Non-pigmented ciliary epithelial cell (primary cell): Measurements from ENCODE around the gene DIS3L.
"Not testable (repeated sequence)": the region's sequence is repeated elsewhere in the genome, so short reads cannot be mapped to it uniquely, and the experiment has no call there.

Experiments
- DNase-seq: peaks from one replicate; pipeline ENCODE4 v3.0.0-alpha.2; 2010; ENCODE audit warnings: low read depth

The DIS3L gene

DNA sequence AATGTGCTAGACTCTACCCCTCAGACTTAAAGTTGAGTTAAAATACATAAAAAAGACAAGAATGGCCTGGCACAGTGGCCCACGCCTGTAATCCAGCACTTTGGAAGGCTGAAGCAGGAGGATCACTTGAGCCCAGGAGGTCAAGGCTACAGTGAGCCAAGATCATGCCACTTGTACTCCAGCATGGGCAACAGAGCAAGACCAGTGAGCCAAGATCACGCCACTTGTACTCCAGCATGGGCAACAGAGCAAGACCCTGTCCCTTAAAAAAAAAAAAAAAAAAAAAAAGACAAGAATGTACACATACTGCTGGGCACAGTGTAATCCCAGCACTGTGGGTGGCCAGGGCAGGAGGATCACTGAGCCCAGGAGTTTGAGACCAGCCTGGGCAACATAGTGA lies 17.4 kb downstream of the DIS3L start:
- DNase-seq: no peak

DNA sequence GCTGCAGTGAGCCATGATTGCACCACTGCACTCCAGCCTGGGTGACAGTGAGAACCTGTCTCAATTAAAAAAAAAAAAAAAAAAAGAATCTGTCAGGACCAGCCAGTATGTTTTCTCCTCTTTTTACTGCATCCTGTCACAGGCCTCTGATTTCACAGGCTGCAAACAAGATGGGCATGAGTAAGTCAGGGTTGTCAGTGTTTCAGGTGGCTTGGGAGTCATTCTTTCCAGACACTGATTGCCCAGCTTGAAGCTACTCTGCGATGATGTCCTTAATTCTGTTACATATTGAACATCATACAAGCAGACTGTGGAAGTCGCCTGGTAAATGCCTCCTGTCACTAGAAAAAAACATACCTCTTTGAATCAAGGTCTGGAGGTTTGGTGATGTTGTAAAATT lies 18.8 kb downstream of the DIS3L start:
- no peak for DNase-seq

DNA sequence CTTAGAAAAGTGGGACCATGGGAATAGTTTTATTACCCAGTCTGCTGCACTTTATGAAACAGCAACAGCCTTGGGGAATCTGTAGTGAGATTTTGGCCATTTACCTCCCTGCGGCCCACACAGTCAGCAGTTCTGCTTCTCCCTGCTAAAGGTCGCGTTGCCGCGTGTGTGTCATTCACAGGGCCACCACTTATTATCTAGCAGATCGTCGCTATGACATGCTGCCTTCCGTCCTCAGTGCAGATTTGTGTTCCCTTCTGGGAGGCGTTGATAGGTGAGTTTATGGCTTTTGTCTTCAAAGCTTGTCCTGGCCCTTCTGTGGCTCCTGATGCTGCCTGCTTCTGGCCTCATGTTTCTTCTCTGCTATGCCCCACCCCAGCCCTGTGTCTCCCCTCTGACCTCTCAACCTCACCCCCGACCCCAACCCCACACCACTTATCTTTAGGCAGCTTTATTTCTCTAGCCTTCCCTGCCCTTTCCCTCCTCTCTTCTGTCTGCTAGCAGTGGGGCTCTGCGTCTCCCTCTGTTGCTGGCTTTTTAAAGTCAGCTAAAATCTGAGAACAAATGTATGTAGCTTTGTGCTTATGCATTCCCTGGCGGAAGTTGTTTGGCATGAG lies 30.1 kb downstream of the DIS3L start:
- no peak for DNase-seq

DNA sequence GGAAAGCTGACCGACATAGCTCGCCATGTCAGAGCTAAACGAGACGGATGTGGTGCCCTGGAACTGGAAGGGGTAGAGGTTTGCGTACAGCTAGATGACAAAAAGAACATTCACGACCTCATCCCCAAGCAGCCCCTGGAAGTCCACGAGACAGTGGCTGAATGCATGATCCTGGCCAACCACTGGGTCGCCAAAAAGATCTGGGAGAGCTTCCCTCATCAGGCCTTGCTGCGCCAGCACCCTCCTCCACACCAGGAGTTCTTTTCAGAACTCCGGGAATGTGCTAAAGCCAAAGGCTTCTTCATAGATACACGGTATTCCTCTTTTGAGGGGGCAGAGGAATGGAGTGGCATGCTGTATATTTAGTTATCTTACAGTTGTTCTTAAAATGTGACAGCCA lies 32.7 kb downstream of the DIS3L start:
- no peak for DNase-seq

DNA sequence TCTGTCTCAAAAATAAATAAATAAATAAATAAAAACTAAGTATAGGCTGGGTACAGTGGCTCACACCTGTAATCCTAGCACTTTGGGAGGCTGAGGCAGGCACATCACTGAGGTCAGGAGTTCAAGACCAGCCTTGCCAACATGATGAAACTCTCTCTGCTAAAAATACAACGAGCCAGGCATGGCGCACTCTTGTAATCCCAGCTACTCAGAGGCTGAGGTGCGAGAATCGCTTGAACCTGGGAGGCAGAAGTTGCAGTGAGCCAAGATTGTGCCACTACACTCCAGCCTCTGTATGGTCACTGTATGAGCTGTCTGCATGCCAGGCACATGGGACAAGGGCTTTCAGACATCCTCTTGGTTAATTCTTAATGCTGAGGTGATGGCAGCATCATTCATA lies 34.4 kb downstream of the DIS3L start:
- DNase-seq: no peak

DNA sequence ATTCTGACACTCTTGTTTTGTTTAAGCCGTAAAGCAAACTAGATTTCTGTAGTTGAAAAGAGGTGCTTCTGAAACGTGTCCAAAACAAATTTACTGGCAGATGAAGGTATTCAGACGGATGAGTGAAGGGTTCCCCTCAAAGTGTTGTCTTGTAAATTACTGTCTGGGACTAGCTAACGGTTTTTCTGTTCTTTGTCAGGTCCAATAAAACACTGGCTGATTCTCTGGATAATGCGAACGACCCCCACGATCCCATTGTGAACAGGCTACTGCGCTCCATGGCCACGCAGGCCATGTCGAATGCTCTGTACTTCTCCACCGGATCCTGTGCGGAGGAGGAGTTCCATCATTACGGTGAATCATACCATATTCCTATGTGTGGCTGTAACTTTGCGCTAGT lies 35.4 kb downstream of the DIS3L start:
- no peak for DNase-seq

DNA sequence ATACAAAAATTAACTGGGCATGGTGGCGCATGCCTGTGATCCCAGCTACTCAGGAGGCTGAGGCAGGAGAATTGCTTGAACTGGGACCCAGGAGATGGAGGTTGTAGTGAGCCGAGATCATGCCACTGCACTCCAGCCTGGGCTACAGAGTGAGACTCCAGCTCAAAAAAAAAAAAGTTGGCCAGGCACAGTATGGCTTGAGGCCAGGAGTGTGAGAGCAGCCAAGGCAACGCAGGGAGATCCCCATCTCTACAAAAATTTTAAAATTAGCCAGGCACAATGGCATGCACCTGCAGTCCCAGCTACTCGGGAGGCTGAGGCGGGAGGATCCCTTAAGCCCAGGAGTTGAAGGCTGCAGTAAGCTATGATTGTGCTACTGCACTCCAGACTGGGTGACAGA lies 55.2 kb downstream of the DIS3L start:
- not testable (repeated sequence) for DNase-seq

DNA sequence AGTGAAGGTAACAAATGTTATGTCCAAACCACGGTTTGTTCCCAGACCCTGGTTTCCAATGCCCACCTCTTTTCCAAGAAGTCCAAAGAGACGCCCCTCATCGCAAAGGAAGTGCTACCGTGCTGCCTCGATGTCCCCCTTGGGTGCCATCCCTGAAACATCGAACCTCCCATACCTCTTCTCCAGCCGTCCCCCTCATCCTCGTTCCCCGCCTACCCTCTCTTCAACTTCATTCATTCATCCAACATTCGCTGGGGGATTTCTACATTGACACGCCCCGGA lies 62.6 kb downstream of the DIS3L start:
- no peak for DNase-seq

DNA sequence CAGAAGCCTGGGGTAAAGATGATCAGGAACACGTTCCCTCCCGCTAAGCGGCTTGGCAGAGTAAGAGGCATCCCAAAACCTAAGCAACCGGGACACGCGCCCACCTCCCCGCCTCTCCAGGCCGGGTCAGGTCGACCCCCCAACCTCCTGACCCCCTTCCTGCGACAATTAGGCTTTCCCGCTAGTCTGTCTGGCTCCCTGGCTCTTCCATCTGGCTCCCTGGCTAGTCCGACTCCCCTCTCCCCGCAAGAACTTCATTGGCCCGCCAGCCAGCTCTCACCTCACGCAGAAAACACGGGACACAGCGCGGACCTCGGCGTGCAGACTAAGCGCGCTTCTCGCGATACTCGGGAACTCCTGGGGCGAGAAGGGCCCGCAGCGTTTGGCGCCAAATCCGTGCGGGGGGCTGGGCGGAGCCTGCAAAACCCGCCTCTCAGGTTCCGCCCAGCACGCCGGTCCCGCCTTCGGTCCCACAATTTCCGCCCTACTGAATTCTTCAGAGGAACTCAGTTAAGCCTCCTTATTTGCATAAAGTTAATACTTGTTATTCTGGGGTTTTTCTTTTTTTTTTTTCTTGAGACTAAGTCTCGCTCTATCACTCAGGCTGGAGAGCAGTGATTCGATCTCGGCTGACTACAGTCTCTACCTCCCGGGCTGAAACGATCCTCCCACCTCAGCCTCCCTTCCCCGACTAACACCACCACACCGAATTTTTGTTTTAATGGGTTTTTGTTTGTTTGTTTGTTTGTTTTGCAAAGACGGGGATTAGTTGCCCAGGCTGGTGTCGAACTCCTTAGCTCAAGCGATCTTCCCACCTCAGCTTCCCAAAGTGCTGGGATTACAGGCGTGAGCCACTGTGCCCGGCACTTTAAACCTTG lies 63.2 kb downstream of the DIS3L start, which contains the start of gene TIPIN:
Gene TIPIN, minus strand, starts transcription at position 327 of the 878 bp plus-strand sequence. CDS start 3,738 bp downstream, outside the sequence.
- peak; percentile 62 for DNase-seq

DNA sequence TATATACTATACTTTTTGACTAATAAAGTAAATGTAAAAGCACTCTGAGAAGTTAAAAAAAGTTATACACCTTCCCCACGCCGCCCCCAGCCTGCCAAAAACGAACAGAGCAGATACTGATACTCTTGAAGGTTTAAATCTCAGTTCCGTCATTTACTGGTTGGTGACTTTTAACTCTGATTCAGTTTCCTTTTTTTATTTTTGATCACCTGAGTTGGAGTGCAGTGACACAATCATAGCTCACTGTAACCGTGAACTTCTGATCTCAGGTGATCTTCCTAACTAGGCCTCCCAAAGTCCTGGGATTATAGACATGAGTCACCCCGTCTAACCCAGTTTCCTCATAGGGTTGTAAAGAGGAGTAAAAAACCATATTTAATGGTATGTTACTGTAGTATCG lies 66.4 kb downstream of the DIS3L start:
- no peak for DNase-seq

DNA sequence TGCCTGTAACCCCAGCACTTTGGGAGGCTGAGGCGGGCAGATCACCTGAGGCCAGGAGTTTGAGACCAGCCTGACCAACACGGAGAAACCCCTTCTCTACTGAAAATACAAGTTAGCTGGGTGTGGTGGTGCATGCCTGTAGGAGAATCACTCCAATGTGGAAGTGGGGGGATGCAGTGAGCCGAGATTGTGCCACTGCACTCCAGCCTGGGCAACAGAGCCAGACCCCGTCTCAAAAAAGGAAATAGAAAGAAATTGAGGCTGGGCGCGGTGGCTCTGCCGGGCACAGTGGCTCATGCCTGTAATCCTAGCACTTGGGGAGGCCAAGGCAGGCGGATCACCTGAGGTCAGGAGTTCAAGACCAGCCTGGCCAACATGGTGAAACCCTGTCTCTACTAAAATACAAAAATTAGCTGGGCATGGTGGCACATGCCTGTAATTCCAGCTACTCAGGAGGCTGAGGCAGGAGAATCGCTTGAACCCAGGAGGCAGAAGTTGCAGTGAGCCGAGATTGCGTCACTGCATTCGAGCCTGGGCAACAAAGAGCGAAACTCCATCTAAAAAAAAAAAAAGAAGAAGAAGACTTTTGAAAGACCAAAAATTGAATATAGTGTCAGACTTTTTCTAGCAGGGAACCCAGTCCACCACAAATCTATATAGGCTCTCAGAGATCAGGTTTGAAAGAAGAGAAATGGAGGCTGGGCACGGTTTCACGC lies 68.5 kb downstream of the DIS3L start:
- DNase-seq: not testable (repeated sequence)

DNA sequence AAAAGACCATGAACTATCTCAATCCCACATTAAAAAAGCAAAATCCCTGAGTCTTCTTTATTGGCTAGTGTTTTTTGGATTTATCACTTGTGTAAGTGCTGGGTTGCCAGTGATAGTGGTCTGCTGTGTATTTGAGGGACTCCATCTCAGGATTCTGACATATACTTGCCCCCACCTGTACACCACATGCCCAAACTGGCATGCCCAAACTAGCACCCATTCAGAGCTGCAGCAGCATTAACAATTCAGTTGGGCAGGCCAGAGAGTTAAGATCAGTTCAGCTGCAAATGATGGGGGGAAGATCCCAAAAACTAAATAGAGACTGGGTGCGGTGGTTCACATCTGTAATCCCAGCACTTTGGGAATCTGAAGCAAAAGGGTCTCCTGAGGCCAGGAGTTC lies 69.4 kb downstream of the DIS3L start:
- no peak for DNase-seq

DNA sequence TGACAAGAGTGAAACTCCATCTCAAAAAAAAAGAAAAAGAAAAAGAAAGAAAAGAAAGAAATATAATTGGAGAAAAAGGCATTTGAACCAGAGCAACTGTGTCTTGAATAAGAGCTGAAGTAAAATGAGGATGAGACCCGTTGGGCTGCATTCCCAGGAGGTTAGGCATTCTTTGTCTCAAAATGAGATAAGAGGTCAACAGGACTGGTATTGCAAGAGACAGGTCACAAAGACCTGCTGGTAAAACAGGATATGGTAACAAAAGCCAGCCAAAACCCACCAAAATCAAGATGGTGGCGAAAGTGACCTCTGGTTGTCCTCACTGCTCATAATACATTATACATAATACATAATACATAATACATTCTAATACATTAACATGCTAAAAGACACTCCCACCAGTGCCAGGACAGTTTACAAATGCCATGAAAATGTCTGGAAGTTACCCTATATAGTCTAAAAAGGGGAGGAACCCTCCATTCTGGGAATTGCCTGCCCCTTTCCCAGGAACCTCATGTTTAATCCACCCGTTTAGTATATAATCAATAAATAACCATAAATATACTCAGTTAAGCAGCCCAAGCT lies 71.7 kb downstream of the DIS3L start:
- DNase-seq: no peak

DNA sequence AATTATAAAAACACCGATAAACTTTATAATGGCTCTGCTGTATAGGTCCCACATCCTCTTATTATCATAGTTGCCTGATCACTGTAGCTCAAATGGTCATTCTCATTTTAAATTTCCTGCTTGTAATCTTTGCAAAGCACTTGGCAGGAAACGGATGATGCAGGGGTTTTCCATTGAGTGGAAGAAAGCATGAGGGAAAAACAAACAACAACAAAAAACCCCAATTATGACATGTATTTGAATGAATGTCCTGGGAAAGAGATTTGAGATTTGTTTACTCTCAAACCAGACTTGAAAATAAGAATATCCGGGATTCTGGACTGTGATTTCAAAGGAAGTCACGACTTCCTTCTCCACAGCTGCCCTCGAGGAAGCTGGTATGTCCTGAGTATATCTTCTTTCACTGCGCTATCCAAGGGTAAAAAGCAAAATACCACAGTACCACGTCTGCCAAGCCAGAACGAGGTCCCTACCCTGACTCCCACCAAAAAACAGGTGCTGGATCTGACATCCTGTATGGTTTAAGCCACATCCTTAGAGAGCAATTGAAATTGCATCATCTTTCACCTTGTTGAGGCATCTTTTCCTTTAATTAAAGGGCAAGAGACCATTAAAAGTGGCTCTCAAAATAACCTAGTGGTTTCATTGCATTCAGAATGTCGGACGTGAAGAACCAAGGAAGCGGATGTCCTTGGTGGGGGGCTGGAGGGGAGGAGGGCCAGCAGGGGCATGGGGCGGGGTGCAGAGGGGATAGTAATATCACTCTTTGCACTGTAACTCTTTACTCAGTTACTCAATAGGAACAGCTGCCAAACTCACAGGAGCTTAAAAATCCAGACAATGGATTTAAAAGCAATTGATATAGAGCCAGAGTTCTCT lies 76.6 kb downstream of the DIS3L start:
- no peak for DNase-seq

DNA sequence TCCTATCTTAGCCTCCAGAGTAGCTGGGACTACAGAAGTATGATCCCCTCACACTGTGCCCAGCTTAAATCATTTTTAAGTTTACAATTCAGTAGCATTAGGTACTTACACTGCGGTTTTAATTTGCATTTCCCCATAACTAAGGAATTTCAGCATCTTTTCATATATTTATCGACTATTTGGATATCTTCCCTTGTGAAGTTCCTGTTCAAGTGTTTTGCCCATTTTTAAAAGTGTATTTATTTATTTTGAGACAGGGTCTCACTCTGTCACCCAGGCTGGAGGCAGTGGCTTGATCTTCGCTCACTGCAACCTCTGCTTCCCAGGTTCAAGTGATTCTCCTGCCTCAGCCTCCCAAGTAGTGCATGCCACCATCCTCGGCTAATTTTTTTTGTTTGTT lies 80.8 kb downstream of the DIS3L start:
- DNase-seq: no peak

DNA sequence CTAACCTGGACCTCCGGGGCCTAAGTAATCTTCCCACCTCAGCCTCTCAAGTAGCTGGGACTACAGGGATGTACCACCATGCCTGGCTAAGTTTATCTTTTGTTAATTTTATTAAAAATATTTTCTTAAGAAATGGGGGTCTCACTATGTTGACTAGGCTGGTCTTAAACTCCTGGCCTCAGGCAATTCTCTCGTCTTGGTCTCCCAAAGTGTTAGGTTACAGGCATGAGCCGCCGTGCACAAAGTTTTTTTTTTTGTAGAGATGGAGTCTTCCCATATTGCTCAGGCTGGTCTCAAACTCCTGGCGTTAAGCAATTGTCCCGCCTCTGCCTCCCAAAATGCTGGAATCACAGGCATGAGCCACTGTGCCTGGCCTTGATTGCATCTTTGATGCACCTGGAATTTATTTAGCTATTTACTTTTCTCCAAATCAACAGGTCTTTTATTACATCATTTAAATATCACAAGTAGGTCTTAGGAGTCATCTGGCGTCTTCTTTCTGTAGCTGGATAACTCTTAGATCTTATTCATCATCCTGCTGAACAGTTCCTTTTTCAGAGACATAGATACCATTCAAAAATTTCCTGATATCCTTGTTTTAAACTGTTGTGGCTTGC lies 85.6 kb downstream of the DIS3L start:
- DNase-seq: no peak

DNA sequence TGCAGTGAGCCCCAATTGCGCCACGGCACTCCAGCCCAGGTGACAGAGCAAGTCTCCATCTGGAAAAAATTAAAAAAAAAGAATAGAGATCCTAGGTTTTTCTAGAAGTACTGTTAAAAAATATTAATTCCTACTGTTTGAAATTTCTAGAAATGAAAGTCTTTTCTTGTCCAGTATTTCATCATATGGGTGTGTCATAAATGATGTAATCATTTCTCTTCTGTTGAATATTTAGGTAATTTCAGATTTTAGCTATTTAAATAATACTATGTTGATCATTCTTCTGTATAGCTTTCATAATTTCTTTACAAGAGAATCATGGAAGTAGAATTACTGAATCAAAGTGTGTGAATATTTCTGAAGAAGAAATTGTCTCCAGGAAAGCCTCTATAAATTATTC lies 88.0 kb downstream of the DIS3L start:
- not testable (repeated sequence) for DNase-seq
